GM23248 (cell line): ENCODE results near the gene HEG1.

Source experiments
- EZH2 ChIP-seq: fragments of 200-600 bp; sonication (generic); IDR thresholded peaks from 2 replicates; pipeline ENCODE4 v1.6.1; 2018; ENCODE audit warnings: antibody characterized with exemption, mild to moderate bottlenecking; ENCODE audit not compliant: insufficient read depth, poor library complexity, severe bottlenecking
- EZH2phosphoT487 ChIP-seq: fragments of 200-600 bp; sonication (generic); IDR thresholded peaks from 2 replicates; pipeline ENCODE4 v1.6.1; 2018; ENCODE audit warnings: antibody characterized with exemption, moderate library complexity, mild to moderate bottlenecking, low read depth; ENCODE audit not compliant: insufficient read depth

GRCh38 chr3:125024817-125025216, 31.0 kb downstream of the HEG1 start:
- TF ChIP-seq EZH2 (no peak), EZH2phosphoT487 (no peak)
